AG04449 (cell line): ENCODE measurements around the gene SPIRE1.

ENCODE experiments used
- CTCF ChIA-PET: fragments of 350-600 bp; formaldehyde crosslinking; extraction: SDS; loops from one replicate; lab custom pipeline; 2021; ENCODE audit warnings: antibody characterized with exemption; lab: Yijun Ruan, JAX
- POLR2A ChIA-PET: fragments of 400-600, 350-600 bp; formaldehyde crosslinking; extraction: SDS; loops from one replicate; lab custom pipeline; 2020; ENCODE audit warnings: antibody characterized with exemption, inconsistent platforms; lab: Yijun Ruan, JAX
- DNase-seq: peaks from one replicate; pipeline ENCODE4 v3.0.0-alpha.2; 2010; ENCODE audit warnings: low read depth, low spot score
- H3K4me3 ChIP-seq: 2 replicates; pipeline ENCODE4 v1.5.1; 2011; ENCODE audit warnings: low read depth, mild to moderate bottlenecking, control low read depth, low read length
- CTCF ChIP-seq: IDR thresholded peaks from one replicate; pipeline ENCODE4 v1.5.1; 2011; ENCODE audit warnings: mild to moderate bottlenecking, moderate library complexity, low read length, control low read depth, inconsistent platforms; ENCODE audit not compliant: insufficient read depth; ENCODE audit errors: missing control alignments

SPIRE1 gene

DNA sequence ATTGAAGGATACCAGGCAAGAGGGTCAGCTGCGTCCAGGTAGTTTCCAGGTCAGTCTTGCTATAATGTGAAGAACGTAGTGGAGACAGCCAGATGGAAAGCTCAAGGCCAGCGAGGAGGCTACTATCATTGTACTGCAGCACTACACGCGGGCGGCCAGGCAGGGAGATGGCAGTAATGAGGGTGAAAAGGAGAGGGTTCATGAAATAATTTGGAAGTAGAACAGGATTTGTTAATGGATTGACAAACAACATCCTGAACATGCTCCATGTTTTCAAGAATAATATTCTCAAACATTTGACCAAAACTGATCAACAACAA, 17.1 kb downstream of the SPIRE1 start:
- no peak for DNase-seq
- ChIA-PET CTCF (interaction anchor here (0.7 to 1.5 kb wide), 5 partner anchors 18 to 250 kb away, joined by 3 to 4 read pairs (median 3); no protein-coding TSS in a partner anchor), POLR2A (interaction anchor here (0.5 to 1.4 kb wide), 2 partner anchors 11 to 21 kb away, joined by 4 read pairs; no protein-coding TSS in a partner anchor)
- no peak overlapping the region for H3K4me3 ChIP-seq
- TF ChIP-seq CTCF = no peak

DNA sequence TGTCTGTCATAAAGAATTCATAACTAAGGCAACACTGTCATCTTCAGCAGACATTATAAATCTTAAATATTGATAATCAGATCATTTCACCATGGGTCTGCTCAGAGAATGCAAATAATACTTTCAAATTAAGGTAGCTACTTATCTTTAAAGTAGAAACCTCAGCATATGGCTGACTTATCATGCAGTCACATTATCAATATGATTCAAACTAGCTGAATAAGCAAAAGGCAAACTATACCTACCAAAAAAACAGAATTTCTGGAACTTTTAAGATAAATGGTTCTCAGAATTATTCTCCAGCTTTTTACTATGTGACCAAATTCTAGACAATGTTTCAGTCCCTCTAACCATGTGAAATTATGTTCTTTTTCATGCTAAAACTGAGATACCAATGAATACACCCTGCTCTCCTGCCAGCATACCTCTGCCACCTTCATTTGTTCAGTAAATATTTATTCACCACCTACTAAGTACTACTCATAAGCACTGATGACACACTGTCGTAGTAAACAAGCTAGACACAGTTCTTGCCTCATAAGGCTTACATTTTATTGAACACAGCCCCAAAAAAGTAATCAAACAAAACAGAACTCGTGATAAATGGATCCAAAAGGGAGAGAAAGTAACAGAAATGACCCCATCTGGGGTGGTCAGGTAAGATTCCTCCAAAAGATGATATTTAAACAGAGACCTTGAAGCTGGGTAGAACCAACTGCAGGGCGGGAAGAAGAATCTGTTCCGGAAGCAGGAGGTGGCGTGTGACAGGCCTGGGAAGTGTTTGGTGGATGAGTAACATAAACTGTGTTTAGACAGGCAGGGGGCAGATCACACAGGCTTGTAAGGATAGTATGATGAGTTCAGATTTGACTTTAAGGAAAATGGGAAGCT, 17.7 kb downstream of the SPIRE1 start:
- ChIA-PET POLR2A (interaction anchor here (0.5 to 1.4 kb wide), 2 partner anchors 11 to 20 kb away, joined by 4 read pairs; no protein-coding TSS in a partner anchor), CTCF (interaction anchor here (0.7 to 1.5 kb wide), 8 partner anchors 9 to 249 kb away, joined by 3 to 4 read pairs (median 3); no protein-coding TSS in a partner anchor)
- H3K4me3 ChIP-seq = no peak overlapping the region
- TF ChIP-seq CTCF = peak; percentile 10
- no peak for DNase-seq

- H3K4me3 ChIP-seq = no peak overlapping the region
- no peak for TF ChIP-seq CTCF
- DNase-seq = no peak
- ChIA-PET POLR2A (no interaction called here), CTCF (interaction anchor here (1.3 kb wide), 1 partner anchor 247 kb away, joined by 3 read pairs; no protein-coding TSS in a partner anchor)
Observed at GRCh38 chr18:12638644-12639124, 19.2 kb downstream of the SPIRE1 start.

GRCh38 chr18:12637901-12638643, 19.8 kb downstream of the SPIRE1 start:
- TF ChIP-seq CTCF = no peak
- CTCF ChIA-PET = interaction anchor here (1.3 kb wide), 1 partner anchor 247 kb away, joined by 3 read pairs; no protein-coding TSS in a partner anchor
- no peak for DNase-seq
- no peak overlapping the region for H3K4me3 ChIP-seq
- POLR2A ChIA-PET = no interaction called here

DNA sequence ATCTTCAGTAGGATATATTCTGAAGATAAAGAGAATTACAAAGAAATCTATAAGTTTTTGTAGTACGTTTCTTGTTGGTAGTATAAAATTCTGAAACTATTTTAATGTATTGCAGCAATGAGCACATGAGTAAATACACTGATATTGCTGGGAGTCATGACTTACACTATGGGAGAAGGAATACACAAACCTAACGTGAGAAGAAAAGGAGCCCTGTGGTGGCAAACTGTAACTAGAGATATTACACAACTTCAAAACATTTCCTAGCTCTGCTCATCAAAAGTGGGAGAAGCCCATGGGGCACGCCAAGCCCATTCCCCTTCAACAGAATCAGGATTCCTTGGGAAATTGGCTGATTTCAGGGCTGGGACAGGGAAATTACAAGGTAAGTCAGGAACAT, 20.5 kb downstream of the SPIRE1 start:
- TF ChIP-seq CTCF = no peak
- no peak overlapping the region for H3K4me3 ChIP-seq
- POLR2A ChIA-PET = no interaction called here

More for the DNA sequence above, 20.5 kb downstream of the SPIRE1 start:
- DNase-seq = no peak
- CTCF ChIA-PET = interaction anchor here (1.3 to 1.4 kb wide), 2 partner anchors 38 to 246 kb away, joined by 3 read pairs; no protein-coding TSS in a partner anchor
